HG02973 (cell line): Measurements from ENCODE around the gene WDR27.
"Not testable (repeated sequence)": the region's sequence is repeated elsewhere in the genome, so short reads cannot be mapped to it uniquely, and the experiment has no call there.

ENCODE experiments used
- ATAC-seq: cut with Tn5 transposase; IDR thresholded peaks from one replicate; pipeline ENCODE4 v1.9.1; 2021; ENCODE audit warnings: moderate library complexity; ENCODE audit not compliant: unreplicated experiment

Gene WDR27

GRCh38 chr6:169494038-169494437 lies 207.8 kb downstream of the WDR27 start:
- no peak for ATAC-seq

DNA sequence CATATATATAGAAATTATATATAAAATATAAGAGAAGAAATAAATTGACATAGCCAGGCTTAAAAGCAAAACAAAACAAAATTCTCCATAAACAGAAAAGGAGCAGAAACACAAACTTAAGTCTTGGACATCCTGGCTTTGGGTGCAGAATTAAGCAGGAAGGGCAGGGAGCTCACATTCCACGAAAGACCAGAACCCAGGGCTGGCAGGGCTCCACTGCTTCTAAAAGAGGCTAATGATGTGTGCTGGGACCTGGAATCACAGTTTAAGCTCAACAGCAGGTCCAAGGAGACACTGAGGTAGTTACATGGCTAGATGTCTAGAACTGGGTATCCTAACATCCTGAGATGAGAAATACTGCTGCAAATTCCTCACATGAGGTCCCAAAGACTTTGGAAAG lies 210.3 kb downstream of the WDR27 start:
- ATAC-seq: no peak

DNA sequence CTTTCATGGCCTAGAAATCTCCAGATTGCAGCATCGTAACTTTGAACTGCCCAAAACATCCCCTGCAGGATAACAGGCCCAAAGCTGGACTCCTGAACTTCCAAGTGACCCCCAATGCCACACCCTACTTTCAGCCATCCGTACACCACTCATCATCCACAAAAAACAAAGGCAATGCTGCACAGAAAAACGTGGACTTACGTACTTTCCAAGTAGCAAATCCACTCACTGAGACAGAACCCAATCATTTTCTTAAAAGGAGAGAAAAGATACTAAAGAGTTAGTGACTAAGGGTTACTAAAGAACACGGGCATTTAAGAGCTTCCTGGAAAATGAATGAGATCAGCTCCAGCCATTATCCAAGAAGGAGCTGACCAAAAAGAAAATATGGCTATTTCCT lies 211.0 kb downstream of the WDR27 start:
- ATAC-seq: no peak

GRCh38 chr6:169490246-169490641 lies 211.6 kb downstream of the WDR27 start:
- no peak for ATAC-seq

- no peak for ATAC-seq
Measured at GRCh38 chr6:169489563-169490245, 212.1 kb downstream of the WDR27 start.

DNA sequence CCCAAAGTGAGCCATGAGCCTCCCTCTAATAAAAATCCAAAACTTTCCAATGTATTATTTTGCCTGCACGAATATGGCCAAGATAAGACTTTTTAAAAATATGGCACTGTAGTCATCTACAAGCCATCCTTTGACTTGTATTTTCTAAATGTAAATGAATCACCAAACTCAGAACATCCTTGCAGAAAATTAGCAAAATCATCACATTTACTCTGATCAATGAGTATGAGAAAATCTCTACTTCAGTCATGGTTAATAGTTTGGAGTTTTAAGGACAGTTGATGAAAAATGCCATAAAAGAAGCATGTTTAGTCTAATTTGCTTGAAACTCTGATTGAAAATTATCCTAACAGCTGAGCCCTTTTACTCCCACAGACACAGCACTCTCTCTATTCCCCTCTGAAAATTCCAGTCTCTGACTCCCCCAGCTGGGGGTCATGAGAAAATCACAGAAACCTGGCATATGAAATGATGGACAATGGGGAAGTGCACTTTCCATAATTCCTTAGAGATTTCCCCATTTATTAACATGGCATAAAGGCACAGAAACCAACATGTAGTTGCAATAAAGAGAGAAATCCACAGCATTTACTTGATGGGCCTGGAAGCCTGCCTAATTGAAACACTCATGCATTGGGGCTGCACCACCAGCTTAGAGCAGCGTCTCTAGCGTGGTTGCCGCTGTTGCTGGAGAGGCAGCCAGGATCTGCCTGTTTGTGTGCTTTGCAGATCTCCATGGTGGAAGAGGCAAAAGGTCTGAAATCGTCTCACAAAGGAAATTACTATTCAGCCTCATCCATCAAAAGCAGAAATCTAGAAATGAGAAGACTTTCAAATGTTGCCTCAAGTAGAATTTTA lies 214.0 kb downstream of the WDR27 start:
- no peak for ATAC-seq

GRCh38 chr6:169479783-169480495 lies 221.9 kb downstream of the WDR27 start:
- no peak for ATAC-seq

GRCh38 chr6:169474362-169474761 lies 227.5 kb downstream of the WDR27 start:
- no peak for ATAC-seq

- ATAC-seq: peak; percentile 89
Measured at GRCh38 chr6:169473663-169474062, 228.2 kb downstream of the WDR27 start.

DNA sequence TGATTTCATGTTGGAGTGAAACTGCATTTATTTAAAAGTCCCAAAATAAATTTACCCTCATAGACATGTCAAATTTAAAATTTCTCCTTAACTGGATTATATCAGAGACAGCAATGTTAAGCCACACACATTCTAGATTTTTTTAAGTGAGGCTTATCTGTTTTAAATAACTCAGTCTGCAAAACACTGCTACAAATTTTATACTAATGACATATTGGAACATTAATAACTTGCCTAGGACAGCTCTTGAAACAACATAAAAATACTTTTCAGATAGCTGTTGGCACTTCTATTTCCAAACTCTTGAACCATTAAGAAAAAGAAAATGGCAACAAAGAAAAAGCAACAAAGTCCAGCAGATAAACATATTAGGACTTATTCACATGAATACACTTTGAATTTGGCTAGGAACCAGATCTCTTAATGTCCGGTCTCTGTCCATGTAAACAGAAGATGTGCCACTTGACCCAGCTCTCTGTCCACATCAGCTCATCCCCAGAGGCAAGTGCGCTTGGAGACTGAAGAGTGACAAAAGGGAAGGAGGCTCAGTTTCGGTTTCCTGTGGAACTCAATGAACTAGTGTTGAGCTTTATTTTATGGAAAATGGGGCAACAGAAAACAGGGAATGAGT lies 228.9 kb downstream of the WDR27 start:
- no peak for ATAC-seq

DNA sequence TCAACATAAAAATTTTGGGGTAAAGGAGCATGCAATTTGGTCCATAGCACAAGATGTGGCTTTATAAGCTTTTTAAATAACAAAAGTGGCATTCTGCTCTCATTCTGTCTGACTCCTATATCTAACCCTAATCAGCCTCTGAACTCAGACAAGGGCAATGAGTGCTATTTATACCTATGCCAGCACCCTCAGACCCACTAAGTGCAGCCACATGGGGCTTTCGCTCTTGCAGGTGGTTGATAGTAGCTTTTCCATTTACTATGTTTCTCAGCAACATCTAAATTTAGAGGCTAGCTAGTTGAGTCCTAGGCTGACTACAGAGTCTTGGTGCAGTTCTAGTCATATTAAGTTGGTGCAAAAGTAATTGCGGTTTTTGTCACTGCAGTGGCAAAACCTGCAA lies 231.0 kb downstream of the WDR27 start:
- ATAC-seq: no peak

GRCh38 chr6:169469028-169469427 lies 232.8 kb downstream of the WDR27 start:
- ATAC-seq: no peak

- ATAC-seq: not testable (repeated sequence)
Measured at GRCh38 chr6:169467755-169468154, 234.1 kb downstream of the WDR27 start.

GRCh38 chr6:169466256-169466655 lies 235.6 kb downstream of the WDR27 start:
- not testable (repeated sequence) for ATAC-seq

DNA sequence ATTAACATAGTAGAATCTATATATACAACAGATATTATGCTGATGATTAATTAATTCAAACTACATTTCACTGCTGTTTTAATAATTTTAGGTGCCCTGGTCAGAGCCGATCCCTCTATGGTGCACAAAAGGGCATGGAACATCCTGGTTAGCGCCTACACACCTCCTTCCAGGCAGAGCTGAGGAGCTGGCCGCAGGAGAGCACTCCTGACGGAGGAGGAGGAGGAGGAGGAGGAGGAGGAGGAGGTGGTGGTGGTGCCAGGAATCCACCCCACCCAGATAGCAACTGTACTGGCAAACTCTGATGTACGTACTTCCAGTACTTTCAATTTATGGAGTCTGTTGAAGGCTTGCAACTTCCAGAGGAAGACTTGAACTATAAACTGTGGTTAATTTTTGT lies 244.1 kb downstream of the WDR27 start:
- no peak for ATAC-seq

DNA sequence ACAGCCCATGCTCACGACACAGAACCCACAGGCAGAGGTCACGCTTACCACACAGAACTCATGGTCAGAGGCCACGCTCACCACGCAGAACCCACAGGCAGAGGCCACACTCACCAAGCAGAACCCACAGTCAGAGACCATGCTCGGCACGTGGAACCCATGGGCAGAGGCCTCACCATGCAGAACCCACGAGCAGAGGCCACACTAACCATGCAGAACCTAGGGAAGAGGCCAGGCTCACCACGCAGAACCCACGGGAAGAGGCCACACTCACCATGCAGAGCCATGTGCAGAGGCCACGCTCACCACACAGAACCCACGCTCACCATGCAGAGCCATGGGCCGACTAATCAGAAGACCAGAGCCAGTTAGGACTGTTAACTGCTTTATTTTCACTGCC lies 245.0 kb downstream of the WDR27 start:
- ATAC-seq: no peak

DNA sequence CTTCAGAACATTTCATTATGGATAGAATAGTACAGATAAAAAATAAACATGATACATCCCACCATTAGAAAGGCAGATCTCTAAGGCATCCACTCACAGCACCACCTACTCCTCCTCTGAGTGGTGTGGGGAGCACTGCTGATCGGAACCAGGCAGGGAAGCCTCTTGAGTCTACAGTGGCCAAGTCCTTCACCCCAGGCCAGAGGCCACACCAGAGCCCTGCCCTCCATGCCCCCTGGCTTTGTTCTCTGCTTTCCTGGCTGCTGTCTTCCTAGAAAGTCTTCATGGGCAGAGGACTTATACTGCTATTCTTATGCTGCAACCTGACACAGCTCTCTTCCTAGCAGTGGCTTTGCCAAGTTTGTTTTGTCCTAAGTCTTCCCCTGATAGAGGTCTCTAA lies 246.4 kb downstream of the WDR27 start:
- ATAC-seq: no peak

- no peak for ATAC-seq
Measured at GRCh38 chr6:169454872-169455204, 247.0 kb downstream of the WDR27 start.

GRCh38 chr6:169454204-169454871 lies 247.5 kb downstream of the WDR27 start:
- ATAC-seq: no peak

DNA sequence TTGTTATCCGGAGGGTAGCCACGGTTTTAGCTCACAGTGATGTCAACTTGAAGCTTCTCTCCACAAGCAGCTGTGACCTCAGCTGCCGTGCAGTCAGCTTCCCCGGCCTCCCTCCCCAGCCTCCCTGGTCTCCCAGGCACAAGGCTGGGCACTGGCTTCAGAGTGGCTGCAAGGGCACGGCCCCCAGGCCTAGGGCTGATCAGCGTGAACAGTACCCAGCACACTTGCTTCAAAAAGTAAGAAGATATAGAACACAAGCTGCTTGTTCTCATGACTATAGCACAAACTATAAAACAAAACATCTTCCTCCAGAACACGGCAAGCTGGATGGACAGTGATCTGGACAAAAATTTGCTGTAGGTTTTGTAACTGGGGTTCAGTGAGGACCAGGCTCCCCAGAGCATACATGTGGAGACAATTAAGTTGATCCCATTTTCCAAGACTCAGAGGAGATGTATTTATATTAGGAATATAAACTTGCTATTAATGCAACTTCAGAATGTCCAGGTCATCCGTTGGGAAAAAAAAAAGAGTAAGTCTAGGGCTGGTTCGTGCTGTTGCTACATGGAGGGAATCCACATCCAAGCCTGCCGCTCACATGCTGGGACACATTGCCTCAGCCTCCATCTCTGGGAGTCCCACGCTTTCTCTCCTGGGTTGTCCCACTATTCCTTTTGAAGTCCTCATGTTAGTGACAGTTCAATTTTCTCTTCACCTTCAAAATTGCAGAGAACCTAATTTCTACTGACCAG lies 248.8 kb downstream of the WDR27 start:
- ATAC-seq: no peak
